ENCODE results near the gene PPM1B.

PPM1B gene

GRCh38 chr2:44275927-44276303, 107.2 kb downstream of the PPM1B start:
- Histone ChIP-seq H3K4me1 (ENCODE audit: control insufficient read depth, insufficient read depth, low read length) (no peaks in the 10 kb centered on the region), H3K27me3 (ENCODE audit: control insufficient read depth, insufficient read depth, low read length) (no peaks in the 10 kb centered on the region), H3K4me3 (ENCODE audit: low read depth, low read length) (no peak overlapping the region)

GRCh38 chr2:44277541-44277940, 108.9 kb downstream of the PPM1B start:
- Histone ChIP-seq H3K27ac (ENCODE audit: low read depth, low read length) (no peak overlapping the region), H3K36me3 (ENCODE audit: control insufficient read depth, insufficient read depth, low read length) (no peaks in the 10 kb centered on the region), H3K4me3 (ENCODE audit: low read depth, low read length) (no peak overlapping the region), H3K4me1 (ENCODE audit: control insufficient read depth, insufficient read depth, low read length) (no peaks in the 10 kb centered on the region), H3K27me3 (ENCODE audit: control insufficient read depth, insufficient read depth, low read length) (no peaks in the 10 kb centered on the region), H3K9ac (ENCODE audit: low read length) (no peak overlapping the region), H3K9me3 (ENCODE audit: control insufficient read depth, insufficient read depth, low read depth, low read length) (no peaks in the 10 kb centered on the region)

More at GRCh38 chr2:44275927-44276303, 107.2 kb downstream of the PPM1B start:
- H3K9me3 ChIP-seq (ENCODE audit: control insufficient read depth, insufficient read depth, low read depth, low read length) = no peaks in the 10 kb centered on the region
- no peak overlapping the region for H3K9ac ChIP-seq (ENCODE audit: low read length)
- no peaks in the 10 kb centered on the region for H3K36me3 ChIP-seq (ENCODE audit: control insufficient read depth, insufficient read depth, low read length)
- no peak overlapping the region for H3K27ac ChIP-seq (ENCODE audit: low read depth, low read length)

GRCh38 chr2:44280869-44281268, 112.2 kb downstream of the PPM1B start:
- no peak overlapping the region for H3K9ac ChIP-seq (ENCODE audit: low read length)
- no peak overlapping the region for H3K27ac ChIP-seq (ENCODE audit: low read depth, low read length)
- H3K36me3 ChIP-seq (ENCODE audit: control insufficient read depth, insufficient read depth, low read length) = no peaks in the 10 kb centered on the region
- H3K9me3 ChIP-seq (ENCODE audit: control insufficient read depth, insufficient read depth, low read depth, low read length) = no peaks in the 10 kb centered on the region
- H3K4me3 ChIP-seq (ENCODE audit: low read depth, low read length) = no peak overlapping the region
- H3K27me3 ChIP-seq (ENCODE audit: control insufficient read depth, insufficient read depth, low read length) = no peaks in the 10 kb centered on the region
- no peaks in the 10 kb centered on the region for H3K4me1 ChIP-seq (ENCODE audit: control insufficient read depth, insufficient read depth, low read length)

Data from HUES6 (cell line).